ENCODE measurements around the gene DNAJC22.
"Not testable (repeated sequence)": the region's sequence is repeated elsewhere in the genome, so short reads cannot be mapped to it uniquely, and the experiment has no call there.

The DNAJC22 gene

GRCh38 chr12:49346659-49347310, at the start of gene DNAJC22:
TSS of gene DNAJC22 (plus strand) at chr12:49346888. CDS start at chr12:49348873, 1,985 bp downstream.
- peak in 1 of 2 donors; percentile 39 for DNase-seq

DNA sequence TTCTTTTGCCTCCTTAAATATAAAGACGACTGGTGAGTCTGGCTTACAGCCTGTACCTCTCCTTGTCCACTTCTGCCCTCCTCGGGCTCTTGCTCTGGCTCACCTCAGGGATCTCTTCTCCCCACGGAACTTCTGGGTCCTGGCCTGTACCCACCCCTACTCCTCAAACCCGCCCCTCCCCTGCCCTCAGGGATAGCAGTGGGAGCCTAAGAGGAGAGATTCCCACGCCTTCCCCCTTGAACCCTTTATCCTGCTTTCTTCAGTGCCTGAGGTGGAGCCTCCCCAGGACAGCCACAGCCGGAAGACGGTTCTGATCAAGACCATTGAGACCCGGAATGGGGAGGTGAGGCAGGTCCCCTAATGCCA, 49.0 kb upstream of the DNAJC22 start:
- no peak for DNase-seq

DNA sequence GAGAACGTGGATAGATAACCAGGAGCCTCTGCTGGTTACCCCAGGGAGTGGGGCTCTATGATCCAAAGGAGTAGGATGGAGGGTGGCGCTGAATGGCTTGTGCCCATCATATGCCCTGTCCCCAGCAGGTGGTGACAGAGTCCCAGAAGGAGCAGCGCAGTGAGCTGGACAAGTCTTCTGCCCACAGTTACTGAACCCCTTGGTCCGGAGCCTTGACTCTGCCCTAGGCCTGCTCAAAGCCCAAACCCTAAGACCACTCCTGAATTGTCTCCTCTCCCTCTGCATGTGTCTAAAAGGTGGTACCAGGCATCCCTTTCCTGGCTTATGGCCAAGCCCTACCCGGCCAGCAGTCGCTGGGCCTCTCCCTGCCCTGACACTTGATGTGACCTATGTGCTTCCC, 48.5 kb upstream of the DNAJC22 start:
- DNase-seq, result no peak

- no peak for DNase-seq
These were observed 44.9 kb upstream of the DNAJC22 start for GRCh38 chr12:49301760-49302159.

- no peak for DNase-seq
These were observed 42.5 kb upstream of the DNAJC22 start for GRCh38 chr12:49304161-49304560.

DNA sequence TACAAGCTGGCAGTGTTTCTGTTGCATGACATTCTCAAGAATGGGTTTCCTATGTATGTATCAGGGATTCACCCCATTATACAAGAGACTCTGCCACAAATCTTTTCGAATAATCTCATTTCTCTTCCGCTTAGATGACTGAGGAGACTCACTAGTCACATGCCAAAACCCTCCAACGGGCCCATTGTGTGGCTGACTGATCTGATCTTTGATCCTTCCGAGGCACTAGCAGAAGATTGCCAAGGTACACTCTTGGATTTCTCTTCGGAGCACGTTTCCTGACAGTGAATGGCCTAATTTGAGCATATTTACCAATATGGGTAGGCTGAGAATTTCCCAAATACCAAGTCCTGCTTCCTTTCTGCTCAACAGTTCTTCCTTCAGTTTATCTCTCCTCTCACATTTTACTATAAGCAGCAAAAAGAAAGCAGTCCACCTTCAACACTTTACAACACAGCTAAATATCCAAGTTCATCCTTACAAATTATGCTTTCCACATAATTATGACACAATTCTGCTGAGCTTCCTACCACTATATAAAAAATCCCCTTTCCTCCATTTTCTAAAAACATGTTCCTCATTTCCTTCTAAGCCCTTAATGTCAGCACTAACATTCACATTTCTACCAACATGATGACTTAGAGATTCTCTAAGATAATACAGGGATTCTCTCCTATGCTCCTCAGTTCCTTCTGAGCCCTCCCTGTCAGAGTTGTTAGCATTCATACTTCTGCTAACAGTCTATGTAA, 40.8 kb upstream of the DNAJC22 start:
- no peak for DNase-seq

DNA sequence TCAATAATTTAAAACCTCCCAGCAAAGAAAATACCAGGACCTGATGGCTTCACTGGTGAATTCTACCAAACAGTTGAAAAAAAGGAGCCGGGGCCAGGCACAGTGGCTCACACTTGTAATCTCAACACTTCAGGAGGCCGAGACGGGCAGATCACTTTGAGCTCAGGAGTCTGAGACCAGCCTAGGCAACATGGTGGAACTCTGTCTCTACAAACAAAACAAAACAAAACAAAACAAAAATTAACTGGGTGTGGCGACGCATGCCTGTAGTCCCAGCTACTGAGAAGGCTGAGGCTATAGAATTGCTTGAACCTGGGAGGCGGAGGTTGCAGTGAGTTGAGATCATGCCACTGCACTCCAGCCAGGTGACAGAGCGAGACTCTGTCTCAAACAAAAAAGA, 37.3 kb upstream of the DNAJC22 start:
- no peak for DNase-seq

DNA sequence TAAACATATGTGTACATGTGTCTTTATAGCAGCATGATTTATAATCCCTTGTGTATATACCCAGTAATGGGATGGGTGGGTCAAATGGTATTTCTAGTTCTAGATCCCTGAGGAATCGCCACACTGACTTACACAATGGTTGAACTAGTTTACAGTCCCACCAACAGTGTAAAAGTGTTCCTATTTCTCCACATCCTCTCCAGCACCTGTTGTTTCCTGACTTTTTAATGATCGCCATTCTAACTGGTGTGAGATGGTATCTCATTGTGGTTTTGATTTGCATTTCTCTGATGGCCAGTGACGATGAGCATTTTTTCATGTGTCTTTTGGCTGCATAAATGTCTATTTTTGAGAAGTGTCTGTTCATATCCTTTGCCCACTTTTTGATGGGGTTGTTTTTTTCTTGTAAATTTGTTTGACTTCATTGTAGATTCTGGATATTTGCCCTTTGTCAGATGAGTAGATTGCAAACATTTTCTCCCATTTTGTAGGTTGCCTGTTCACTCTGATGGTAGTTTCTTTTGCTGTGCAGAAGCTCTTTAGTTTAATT, 36.2 kb upstream of the DNAJC22 start:
- DNase-seq, result not testable (repeated sequence)

DNA sequence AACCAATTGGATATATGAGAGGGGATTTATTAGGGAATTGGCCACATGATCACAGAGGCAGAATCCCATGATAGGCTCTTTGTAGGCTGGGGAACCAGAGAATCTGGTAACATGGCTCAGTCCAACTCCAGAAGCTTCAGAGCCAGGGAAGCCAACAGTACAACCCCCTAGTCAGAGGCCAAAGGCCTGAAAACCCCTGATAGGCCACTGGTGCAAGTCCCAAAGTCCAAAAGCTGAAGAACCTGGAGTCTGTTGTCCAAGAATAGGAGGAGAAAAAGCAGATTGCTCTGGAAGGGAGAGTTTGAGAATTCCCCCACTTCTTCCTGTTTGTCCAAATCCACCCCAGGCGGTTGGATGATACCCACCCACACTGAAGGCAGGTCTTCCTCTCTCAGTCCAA, 31.9 kb upstream of the DNAJC22 start:
- no peak for DNase-seq

GRCh38 chr12:49317118-49317517, 29.6 kb upstream of the DNAJC22 start:
- not testable (repeated sequence) for DNase-seq

GRCh38 chr12:49320411-49321103, 26.1 kb upstream of the DNAJC22 start:
- not testable (repeated sequence) for DNase-seq

- DNase-seq, result no peak
These were observed 24.4 kb upstream of the DNAJC22 start for GRCh38 chr12:49322367-49322707.

GRCh38 chr12:49322708-49323523, 23.8 kb upstream of the DNAJC22 start, which contains the start of gene TROAP:
TSS of gene TROAP (plus strand) at chr12:49323255. CDS start at chr12:49323609, 354 bp downstream.
- DNase-seq, result peak; percentile 98 to 99

DNA sequence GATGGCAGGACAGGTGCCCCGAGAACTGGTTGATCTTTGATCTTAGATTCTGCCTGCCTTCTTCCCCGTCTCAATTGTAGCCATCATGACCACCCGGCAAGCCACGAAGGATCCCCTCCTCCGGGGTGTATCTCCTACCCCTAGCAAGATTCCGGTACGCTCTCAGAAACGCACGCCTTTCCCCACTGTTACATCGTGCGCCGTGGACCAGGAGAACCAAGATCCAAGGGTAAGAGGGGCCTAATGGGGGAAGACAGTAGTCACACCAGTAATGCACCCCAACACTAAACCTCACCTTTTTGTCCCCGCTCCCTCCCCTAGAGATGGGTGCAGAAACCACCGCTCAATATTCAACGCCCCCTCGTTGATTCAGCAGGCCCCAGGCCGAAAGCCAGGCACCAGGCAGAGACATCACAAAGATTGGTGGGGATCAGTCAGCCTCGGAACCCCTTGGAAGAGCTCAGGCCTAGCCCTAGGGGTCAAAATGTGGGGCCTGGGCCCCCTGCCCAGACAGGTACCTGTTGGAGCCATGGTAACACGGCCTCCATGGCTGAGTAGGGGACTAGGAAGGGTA, 23.1 kb upstream of the DNAJC22 start:
- DNase-seq, result no peak

- no peak for DNase-seq
These were observed 21.1 kb upstream of the DNAJC22 start for GRCh38 chr12:49325606-49326005.

GRCh38 chr12:49327368-49327767, 19.3 kb upstream of the DNAJC22 start:
- no peak for DNase-seq

- DNase-seq, result no peak
These were observed 18.8 kb upstream of the DNAJC22 start for GRCh38 chr12:49327887-49328286.

DNA sequence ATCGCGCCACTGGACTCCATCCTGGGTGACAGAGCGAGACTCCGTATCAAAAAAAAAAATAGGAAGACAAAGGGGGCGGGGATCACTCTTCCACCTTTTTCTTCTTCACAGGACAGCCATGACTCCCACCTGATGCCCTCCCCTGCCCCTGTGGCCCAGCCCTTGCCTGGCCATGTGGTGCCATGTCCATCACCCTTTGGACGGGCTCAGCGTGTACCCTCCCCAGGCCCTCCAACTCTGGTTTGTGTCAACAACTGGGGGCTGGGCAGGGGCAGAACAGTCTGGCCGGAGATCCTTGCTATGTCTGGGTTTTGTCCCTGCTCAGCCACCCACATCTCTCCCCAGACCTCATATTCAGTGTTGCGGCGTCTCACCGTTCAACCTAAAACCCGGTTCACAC, 17.9 kb upstream of the DNAJC22 start:
- no peak for DNase-seq

GRCh38 chr12:49330032-49330619, 16.6 kb upstream of the DNAJC22 start:
- DNase-seq, result no peak

DNA sequence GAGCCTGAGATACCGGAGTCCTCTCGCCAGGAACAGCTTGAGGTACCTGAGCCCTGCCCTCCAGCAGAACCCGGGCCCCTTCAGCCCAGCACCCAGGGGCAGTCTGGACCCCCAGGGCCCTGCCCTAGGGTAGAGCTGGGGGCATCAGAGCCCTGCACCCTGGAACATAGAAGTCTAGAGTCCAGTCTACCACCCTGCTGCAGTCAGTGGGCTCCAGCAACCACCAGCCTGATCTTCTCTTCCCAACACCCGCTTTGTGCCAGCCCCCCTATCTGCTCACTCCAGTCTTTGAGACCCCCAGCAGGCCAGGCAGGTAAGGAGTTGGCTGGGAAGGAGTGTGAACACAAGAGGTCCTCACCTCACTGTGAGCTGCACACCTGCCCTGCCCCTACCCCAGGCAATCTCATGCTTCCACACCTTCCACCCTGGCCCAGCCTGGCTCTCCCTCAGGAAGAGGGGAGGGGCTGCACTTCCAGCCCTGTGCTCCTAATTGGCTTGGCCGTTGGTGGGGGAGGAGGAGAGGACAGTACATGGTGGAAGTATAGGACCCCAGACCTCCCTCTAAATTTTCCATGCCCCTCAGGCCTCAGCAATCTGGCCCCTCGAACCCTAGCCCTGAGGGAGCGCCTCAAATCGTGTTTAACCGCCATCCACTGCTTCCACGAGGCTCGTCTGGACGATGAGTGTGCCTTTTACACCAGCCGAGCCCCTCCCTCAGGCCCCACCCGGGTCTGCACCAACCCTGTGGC, 15.9 kb upstream of the DNAJC22 start:
- DNase-seq, result no peak
